ENCODE data around the gene DOLPP1.
A peak's percentile ranks its signal among the peaks of the same experiment; 100 is the strongest.

Gene DOLPP1

DNA sequence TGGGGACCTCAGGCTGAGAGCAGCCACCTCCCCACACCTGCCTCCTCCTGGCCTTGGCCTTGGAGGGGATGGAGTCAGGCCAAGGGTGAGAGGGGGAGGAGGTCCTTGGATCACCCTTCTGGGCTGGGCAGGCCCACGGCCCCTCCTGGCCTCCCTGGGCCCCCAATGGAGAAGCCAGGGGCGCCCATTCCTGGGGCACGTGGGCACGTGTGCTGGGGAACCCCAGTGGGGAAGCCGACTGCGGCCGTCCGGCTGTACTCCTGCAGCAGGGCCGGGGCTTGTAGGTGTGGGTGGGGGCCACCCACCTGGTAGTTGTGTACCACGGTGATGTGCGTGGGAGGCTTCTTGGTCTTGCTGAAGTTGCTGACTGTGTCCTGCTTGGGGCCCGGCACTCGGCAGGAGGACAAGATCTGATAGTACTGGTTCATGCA lies 21.2 kb downstream of the DOLPP1 start:
- no peak overlapping the region for H2BK120ac ChIP-seq (ENCODE audit: insufficient read depth, low read length, poor library complexity)
- H3K79me2 ChIP-seq (ENCODE audit: control insufficient read depth, insufficient read depth, low read length, poor library complexity): no peaks in the 10 kb centered on the region
- H3K4me1 ChIP-seq (ENCODE audit: control insufficient read depth in 1 of 2, insufficient read depth in 2 of 2, low read length in 2 of 2): peaks cover 7% of the 10 kb centered on the region in 2 experiments
- no peak overlapping the region for H2AK5ac ChIP-seq (ENCODE audit: low read length)
- no peaks in the 10 kb centered on the region for H3K27me3 ChIP-seq (ENCODE audit: insufficient read depth, low read length)
- no peak overlapping the region for H2BK12ac ChIP-seq (ENCODE audit: low read length)
- H3K4me2 ChIP-seq (ENCODE audit: low read length): no peak overlapping the region
- no peak overlapping the region for H3K18ac ChIP-seq (ENCODE audit: low read length)
- no peak overlapping the region for H3K4me3 ChIP-seq (ENCODE audit: low read depth, low read length)
- DNase-seq: no peak
- peaks cover 0 to 3% of the 10 kb centered on the region in 2 experiments for H3K36me3 ChIP-seq (ENCODE audit: control insufficient read depth in 1 of 2, insufficient read depth in 2 of 2, low read length in 2 of 2)
- no peak overlapping the region for H4K8ac ChIP-seq (ENCODE audit: low read depth, low read length)
- H3K14ac ChIP-seq (ENCODE audit: low read length): no peak overlapping the region
- WGBS (ENCODE audit: extremely low coverage, insufficient coverage, insufficient read length): no CpG with 5 or more reads among the region's 13 CpGs
- no peak overlapping the region for H4K12ac ChIP-seq (ENCODE audit: low read depth, low read length)
- no peaks in the 10 kb centered on the region for H3K9me3 ChIP-seq (ENCODE audit: insufficient read depth, low read depth, low read length)
- no peak overlapping the region for H2AFZ ChIP-seq (ENCODE audit: insufficient read depth, low read length, poor library complexity)
- H3K4ac ChIP-seq (ENCODE audit: low read depth, low read length): no peak overlapping the region
- no peak overlapping the region for H3K9ac ChIP-seq (ENCODE audit: low read length)
- H3K79me1 ChIP-seq (ENCODE audit: low read length): peaks cover 3% of the 10 kb centered on the region
- H4K91ac ChIP-seq (ENCODE audit: low read depth, low read length): no peak overlapping the region
- no peak overlapping the region for H3K23ac ChIP-seq (ENCODE audit: low read length)
- H2BK5ac ChIP-seq (ENCODE audit: low read depth, low read length, poor library complexity): no peak overlapping the region
- no peak overlapping the region for H3K27ac ChIP-seq (ENCODE audit: low read depth, low read length)

DNA sequence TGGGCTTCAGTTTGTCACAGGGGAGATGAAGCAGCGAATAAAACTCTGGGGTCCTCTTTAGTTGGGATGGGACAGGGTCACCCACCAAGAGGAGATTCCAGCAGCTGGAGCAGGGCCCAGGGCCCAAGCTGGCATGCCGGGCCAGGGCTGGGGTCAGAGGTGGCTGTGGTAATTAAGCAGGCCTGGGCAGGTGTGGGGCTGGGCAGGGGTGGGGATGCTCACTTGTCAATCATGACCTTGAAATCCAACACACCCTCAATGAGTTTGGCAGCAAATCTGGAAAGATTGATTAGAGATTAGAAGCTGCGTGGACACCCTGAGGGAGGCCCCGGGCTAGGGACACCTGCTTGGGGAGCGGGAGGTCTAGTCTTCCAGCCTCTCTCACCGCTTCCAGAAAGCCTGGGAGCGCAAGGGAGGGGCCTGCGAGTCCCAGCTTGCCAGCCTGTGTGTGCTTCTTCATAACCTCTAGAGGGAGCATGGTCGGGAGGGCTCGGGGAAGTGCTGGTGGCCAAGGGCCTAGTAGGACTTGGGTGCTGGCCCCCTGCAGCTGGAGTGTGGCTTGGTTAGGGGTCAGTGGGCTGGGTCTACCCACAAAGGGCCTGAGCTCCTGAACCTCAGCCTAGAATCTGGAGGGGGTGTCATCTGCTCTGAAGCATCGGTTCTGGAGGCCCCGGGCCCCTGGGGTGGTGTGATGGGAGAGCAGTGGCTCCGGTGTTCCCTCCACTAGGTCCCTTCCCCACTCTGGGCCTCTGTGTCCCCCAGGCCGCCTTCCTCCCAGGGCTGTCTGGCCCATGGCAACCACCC lies 22.1 kb downstream of the DOLPP1 start:
- H2BK120ac ChIP-seq (ENCODE audit: insufficient read depth, low read length, poor library complexity): peak overlapping the region; percentile 78
- no peak overlapping the region for H3K23ac ChIP-seq (ENCODE audit: low read length)
- peak; percentile 41 to 60 for DNase-seq
- H3K27ac ChIP-seq (ENCODE audit: low read depth, low read length): no peak overlapping the region
- no peak overlapping the region for H3K4me3 ChIP-seq (ENCODE audit: low read depth, low read length)
- H3K79me1 ChIP-seq (ENCODE audit: low read length): peaks cover 3% of the 10 kb centered on the region
- H4K12ac ChIP-seq (ENCODE audit: low read depth, low read length): peak overlapping the region; percentile 16
- H3K79me2 ChIP-seq (ENCODE audit: control insufficient read depth, insufficient read depth, low read length, poor library complexity): no peaks in the 10 kb centered on the region
- peaks cover under 1 to 3% of the 10 kb centered on the region in 2 experiments for H3K36me3 ChIP-seq (ENCODE audit: control insufficient read depth in 1 of 2, insufficient read depth in 2 of 2, low read length in 2 of 2)
- peak overlapping the region; percentile 41 for H3K18ac ChIP-seq (ENCODE audit: low read length)
- H2BK12ac ChIP-seq (ENCODE audit: low read length): peak overlapping the region; percentile 42
- no peak overlapping the region for H3K4me2 ChIP-seq (ENCODE audit: low read length)
- peak overlapping the region; percentile 13 for H3K4ac ChIP-seq (ENCODE audit: low read depth, low read length)
- peak overlapping the region; percentile 32 for H2AK5ac ChIP-seq (ENCODE audit: low read length)
- WGBS (ENCODE audit: extremely low coverage, insufficient coverage, insufficient read length): no CpG with 5 or more reads among the region's 14 CpGs
- H3K9ac ChIP-seq (ENCODE audit: low read length): no peak overlapping the region
- H3K9me3 ChIP-seq (ENCODE audit: insufficient read depth, low read depth, low read length): no peaks in the 10 kb centered on the region
- H3K14ac ChIP-seq (ENCODE audit: low read length): no peak overlapping the region
- peak overlapping the region; percentile 56 for H4K8ac ChIP-seq (ENCODE audit: low read depth, low read length)
- H2AFZ ChIP-seq (ENCODE audit: insufficient read depth, low read length, poor library complexity): no peak overlapping the region
- peak overlapping the region; percentile 71 for H4K91ac ChIP-seq (ENCODE audit: low read depth, low read length)
- H2BK5ac ChIP-seq (ENCODE audit: low read depth, low read length, poor library complexity): peak overlapping the region; percentile 15
- no peaks in the 10 kb centered on the region for H3K27me3 ChIP-seq (ENCODE audit: insufficient read depth, low read length)
- H3K4me1 ChIP-seq (ENCODE audit: control insufficient read depth in 1 of 2, insufficient read depth in 2 of 2, low read length in 2 of 2): peaks cover 7% of the 10 kb centered on the region in 2 experiments

GRCh38 chr9:129103595-129103965 lies 22.7 kb downstream of the DOLPP1 start:
- Histone ChIP-seq H3K27ac (ENCODE audit: low read depth, low read length) (no peak overlapping the region), H4K8ac (ENCODE audit: low read depth, low read length) (peak overlapping the region; percentile 56), H2BK5ac (ENCODE audit: low read depth, low read length, poor library complexity) (peak overlapping the region; percentile 15), H3K79me1 (ENCODE audit: low read length) (peaks cover 3% of the 10 kb centered on the region), H3K18ac (ENCODE audit: low read length) (peak overlapping the region; percentile 41), H3K79me2 (ENCODE audit: control insufficient read depth, insufficient read depth, low read length, poor library complexity) (no peaks in the 10 kb centered on the region), H3K4me2 (ENCODE audit: low read length) (no peak overlapping the region), H3K23ac (ENCODE audit: low read length) (no peak overlapping the region), H3K4me1 (ENCODE audit: control insufficient read depth in 1 of 2, insufficient read depth in 2 of 2, low read length in 2 of 2) (peaks cover 7% of the 10 kb centered on the region in 2 experiments), H2BK12ac (ENCODE audit: low read length) (peak overlapping the region; percentile 42), H3K9me3 (ENCODE audit: insufficient read depth, low read depth, low read length) (no peaks in the 10 kb centered on the region), H2BK120ac (ENCODE audit: insufficient read depth, low read length, poor library complexity) (peak overlapping the region; percentile 78), H3K27me3 (ENCODE audit: insufficient read depth, low read length) (no peaks in the 10 kb centered on the region), H3K4ac (ENCODE audit: low read depth, low read length) (no peak overlapping the region), H2AK5ac (ENCODE audit: low read length) (peak overlapping the region; percentile 32), H3K4me3 (ENCODE audit: low read depth, low read length) (no peak overlapping the region), H4K91ac (ENCODE audit: low read depth, low read length) (peak overlapping the region; percentile 84), H3K36me3 (ENCODE audit: control insufficient read depth in 1 of 2, insufficient read depth in 2 of 2, low read length in 2 of 2) (peaks cover 0 to 3% of the 10 kb centered on the region in 2 experiments), H3K9ac (ENCODE audit: low read length) (no peak overlapping the region), H2AFZ (ENCODE audit: insufficient read depth, low read length, poor library complexity) (no peak overlapping the region), H3K14ac (ENCODE audit: low read length) (no peak overlapping the region), H4K12ac (ENCODE audit: low read depth, low read length) (no peak overlapping the region)
- WGBS (ENCODE audit: extremely low coverage, insufficient coverage, insufficient read length): no CpG with 5 or more reads among the region's 4 CpGs
- DNase-seq: peak; percentile 38 to 61

- peak in 1 of 2 donors; percentile 47 for DNase-seq
- Histone ChIP-seq H2AFZ (ENCODE audit: insufficient read depth, low read length, poor library complexity) (no peak overlapping the region), H3K27me3 (ENCODE audit: insufficient read depth, low read length) (peaks cover under 1% of the 10 kb centered on the region), H3K4ac (ENCODE audit: low read depth, low read length) (no peak overlapping the region), H3K79me2 (ENCODE audit: control insufficient read depth, insufficient read depth, low read length, poor library complexity) (no peaks in the 10 kb centered on the region), H3K4me2 (ENCODE audit: low read length) (no peak overlapping the region), H3K9me3 (ENCODE audit: insufficient read depth, low read depth, low read length) (no peaks in the 10 kb centered on the region), H3K4me3 (ENCODE audit: low read depth, low read length) (no peak overlapping the region), H2AK5ac (ENCODE audit: low read length) (no peak overlapping the region), H2BK120ac (ENCODE audit: insufficient read depth, low read length, poor library complexity) (peak overlapping the region; percentile 20), H3K79me1 (ENCODE audit: low read length) (peaks cover 3% of the 10 kb centered on the region), H3K4me1 (ENCODE audit: control insufficient read depth in 1 of 2, insufficient read depth in 2 of 2, low read length in 2 of 2) (peaks cover 7% of the 10 kb centered on the region in 2 experiments), H2BK5ac (ENCODE audit: low read depth, low read length, poor library complexity) (peak overlapping the region; percentile 31), H3K14ac (ENCODE audit: low read length) (no peak overlapping the region), H3K18ac (ENCODE audit: low read length) (peak overlapping the region; percentile 14), H3K9ac (ENCODE audit: low read length) (no peak overlapping the region), H3K27ac (ENCODE audit: low read depth, low read length) (no peak overlapping the region), H3K36me3 (ENCODE audit: control insufficient read depth in 1 of 2, insufficient read depth in 2 of 2, low read length in 2 of 2) (peaks cover 0 to 3% of the 10 kb centered on the region in 2 experiments), H3K23ac (ENCODE audit: low read length) (no peak overlapping the region), H4K12ac (ENCODE audit: low read depth, low read length) (no peak overlapping the region), H4K8ac (ENCODE audit: low read depth, low read length) (no peak overlapping the region), H2BK12ac (ENCODE audit: low read length) (no peak overlapping the region), H4K91ac (ENCODE audit: low read depth, low read length) (peak overlapping the region; percentile 84)
- no CpG with 5 or more reads among the region's 11 CpGs for WGBS (ENCODE audit: extremely low coverage, insufficient coverage, insufficient read length)
Measured at GRCh38 chr9:129104051-129104450, 23.1 kb downstream of the DOLPP1 start.
